Measurements from ENCODE around the gene AKR7A2. TPM values are rescaled to one million over a fixed set of nuclear protein-coding genes. Genes with fewer than 3 reads are reported as not detected.

AKR7A2 gene
- total and polyA plus RNA-seq, 2 experiments from 2014 or later, result 20.8 to 53.6 TPM

- Mint-ChIP-seq H3K4me1 (peaks cover 4% of the 10 kb centered on the region; the same call in 1 of the 3 replicates), H3K4me3 (no peak overlapping the region), H3K27me3 (ENCODE audit: insufficient read depth, low read depth, poor library complexity) (peaks cover 32% of the 10 kb centered on the region), H3K9me3 (no peaks in the 10 kb centered on the region), H3K27ac (no peak overlapping the region), H3K36me3 (ENCODE audit: low read depth) (no peaks in the 10 kb centered on the region)
- 0 out of 2 replicates have a peak, but pooled peaks cover 4% of the 10 kb centered on the region for H3K4me1 ChIP-seq (ENCODE audit: insufficient read depth)
- ATAC-seq, result no peak
- H4K20me1 ChIP-seq (replicated peaks; ENCODE audit: insufficient read depth), result peaks cover 8% of the 10 kb centered on the region
- no peaks in the 10 kb centered on the region for H3F3A ChIP-seq (replicated peaks; ENCODE audit: low read depth)
- no peak overlapping the region for H3K4me3 ChIP-seq
- H2AFZ ChIP-seq, result no peak overlapping the region
- H3K79me2 ChIP-seq (replicated peaks; ENCODE audit: insufficient read depth), result no peaks in the 10 kb centered on the region
- TF ChIP-seq POLR2AphosphoS5 (IDR thresholded peaks at IDR 0.05; ENCODE audit: low read depth) (no peak), NANOG (IDR thresholded peaks at IDR 0.05; ENCODE audit: borderline replicate concordance) (no peak), EZH2 (IDR thresholded peaks at IDR 0.05; ENCODE audit: low read depth, unreplicated experiment) (no peak), JUNB (IDR thresholded peaks at IDR 0.05; ENCODE audit: unreplicated experiment) (no peak), ZNF114 (CRISPR knock-in tag; IDR thresholded peaks at IDR 0.05) (no peak), ZNF331 (CRISPR knock-in tag; IDR thresholded peaks at IDR 0.05; ENCODE audit: low read depth) (no peak), EZH2phosphoT487 (IDR thresholded peaks at IDR 0.05; ENCODE audit: unreplicated experiment) (no peak)
- TF ChIP-seq, protein P1, sequence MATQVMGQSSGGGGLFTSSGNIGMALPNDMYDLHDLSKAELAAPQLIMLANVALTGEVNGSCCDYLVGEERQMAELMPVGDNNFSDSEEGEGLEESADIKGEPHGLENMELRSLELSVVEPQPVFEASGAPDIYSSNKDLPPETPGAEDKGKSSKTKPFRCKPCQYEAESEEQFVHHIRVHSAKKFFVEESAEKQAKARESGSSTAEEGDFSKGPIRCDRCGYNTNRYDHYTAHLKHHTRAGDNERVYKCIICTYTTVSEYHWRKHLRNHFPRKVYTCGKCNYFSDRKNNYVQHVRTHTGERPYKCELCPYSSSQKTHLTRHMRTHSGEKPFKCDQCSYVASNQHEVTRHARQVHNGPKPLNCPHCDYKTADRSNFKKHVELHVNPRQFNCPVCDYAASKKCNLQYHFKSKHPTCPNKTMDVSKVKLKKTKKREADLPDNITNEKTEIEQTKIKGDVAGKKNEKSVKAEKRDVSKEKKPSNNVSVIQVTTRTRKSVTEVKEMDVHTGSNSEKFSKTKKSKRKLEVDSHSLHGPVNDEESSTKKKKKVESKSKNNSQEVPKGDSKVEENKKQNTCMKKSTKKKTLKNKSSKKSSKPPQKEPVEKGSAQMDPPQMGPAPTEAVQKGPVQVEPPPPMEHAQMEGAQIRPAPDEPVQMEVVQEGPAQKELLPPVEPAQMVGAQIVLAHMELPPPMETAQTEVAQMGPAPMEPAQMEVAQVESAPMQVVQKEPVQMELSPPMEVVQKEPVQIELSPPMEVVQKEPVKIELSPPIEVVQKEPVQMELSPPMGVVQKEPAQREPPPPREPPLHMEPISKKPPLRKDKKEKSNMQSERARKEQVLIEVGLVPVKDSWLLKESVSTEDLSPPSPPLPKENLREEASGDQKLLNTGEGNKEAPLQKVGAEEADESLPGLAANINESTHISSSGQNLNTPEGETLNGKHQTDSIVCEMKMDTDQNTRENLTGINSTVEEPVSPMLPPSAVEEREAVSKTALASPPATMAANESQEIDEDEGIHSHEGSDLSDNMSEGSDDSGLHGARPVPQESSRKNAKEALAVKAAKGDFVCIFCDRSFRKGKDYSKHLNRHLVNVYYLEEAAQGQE (IDR thresholded peaks at IDR 0.05; ENCODE audit: unreplicated experiment), result no peak
- TF ChIP-seq, protein P2, sequence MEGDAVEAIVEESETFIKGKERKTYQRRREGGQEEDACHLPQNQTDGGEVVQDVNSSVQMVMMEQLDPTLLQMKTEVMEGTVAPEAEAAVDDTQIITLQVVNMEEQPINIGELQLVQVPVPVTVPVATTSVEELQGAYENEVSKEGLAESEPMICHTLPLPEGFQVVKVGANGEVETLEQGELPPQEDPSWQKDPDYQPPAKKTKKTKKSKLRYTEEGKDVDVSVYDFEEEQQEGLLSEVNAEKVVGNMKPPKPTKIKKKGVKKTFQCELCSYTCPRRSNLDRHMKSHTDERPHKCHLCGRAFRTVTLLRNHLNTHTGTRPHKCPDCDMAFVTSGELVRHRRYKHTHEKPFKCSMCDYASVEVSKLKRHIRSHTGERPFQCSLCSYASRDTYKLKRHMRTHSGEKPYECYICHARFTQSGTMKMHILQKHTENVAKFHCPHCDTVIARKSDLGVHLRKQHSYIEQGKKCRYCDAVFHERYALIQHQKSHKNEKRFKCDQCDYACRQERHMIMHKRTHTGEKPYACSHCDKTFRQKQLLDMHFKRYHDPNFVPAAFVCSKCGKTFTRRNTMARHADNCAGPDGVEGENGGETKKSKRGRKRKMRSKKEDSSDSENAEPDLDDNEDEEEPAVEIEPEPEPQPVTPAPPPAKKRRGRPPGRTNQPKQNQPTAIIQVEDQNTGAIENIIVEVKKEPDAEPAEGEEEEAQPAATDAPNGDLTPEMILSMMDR (conservative IDR thresholded peaks at IDR 0.05; ENCODE audit: low read depth in 2 of 2), result no peak
- DNase-seq (ENCODE audit: low spot score), result no peak
- H3K27ac ChIP-seq (ENCODE audit: low read depth), result no peak overlapping the region
- no peaks in the 10 kb centered on the region for H3K36me3 ChIP-seq (ENCODE audit: insufficient read depth)
- H3K27me3 ChIP-seq (ENCODE audit: insufficient read depth), result peaks cover 31% of the 10 kb centered on the region
- H3K9me2 ChIP-seq (ENCODE audit: insufficient read depth), result no peaks in the 10 kb centered on the region
- H3K4me2 ChIP-seq, result no peak overlapping the region
Observed at GRCh38 chr1:19284881-19285280, 27.1 kb downstream of the AKR7A2 start.

- H3K9me2 ChIP-seq (ENCODE audit: insufficient read depth), result no peaks in the 10 kb centered on the region
- H3K27ac ChIP-seq (ENCODE audit: low read depth), result no peak overlapping the region
- peaks cover 3% of the 10 kb centered on the region for H4K20me1 ChIP-seq (replicated peaks; ENCODE audit: insufficient read depth)
- no peak overlapping the region for H3K4me3 ChIP-seq
- H3K27ac Mint-ChIP-seq, result no peak overlapping the region
- H3K36me3 ChIP-seq (ENCODE audit: insufficient read depth), result no peaks in the 10 kb centered on the region
- no peaks in the 10 kb centered on the region for H3F3A ChIP-seq (replicated peaks; ENCODE audit: low read depth)
- peaks cover 21% of the 10 kb centered on the region for H3K27me3 ChIP-seq (ENCODE audit: insufficient read depth)
- no peaks in the 10 kb centered on the region for H3K4me1 ChIP-seq (ENCODE audit: insufficient read depth)
- H3K79me2 ChIP-seq (replicated peaks; ENCODE audit: insufficient read depth), result no peaks in the 10 kb centered on the region
- no peaks in the 10 kb centered on the region for H3K36me3 Mint-ChIP-seq (ENCODE audit: low read depth)
- no peak overlapping the region for H3K4me2 ChIP-seq
- no peaks in the 10 kb centered on the region for H3K9me3 Mint-ChIP-seq
- no peaks in the 10 kb centered on the region for H3K4me1 Mint-ChIP-seq
- ATAC-seq, result no peak
- peaks cover 22% of the 10 kb centered on the region for H3K27me3 Mint-ChIP-seq (ENCODE audit: insufficient read depth, low read depth, poor library complexity)
- H3K4me3 Mint-ChIP-seq, result no peak overlapping the region
- no peak overlapping the region for H2AFZ ChIP-seq
- DNase-seq (ENCODE audit: low spot score), result no peak
- TF ChIP-seq STAT1 (IDR thresholded peaks at IDR 0.05; ENCODE audit: unreplicated experiment) (no peak), ZNF462 (CRISPR knock-in tag; IDR thresholded peaks at IDR 0.05) (no peak), ZNF114 (CRISPR knock-in tag; IDR thresholded peaks at IDR 0.05) (no peak)
Observed at GRCh38 chr1:19283891-19284290, 28.1 kb downstream of the AKR7A2 start.
